ENCODE measurements around the gene ZGPAT. TPM values are rescaled to one million over a fixed set of nuclear protein-coding genes. Genes with fewer than 3 reads are reported as not detected.

ZGPAT gene
- polyA plus RNA-seq, 12 donors, result 10.3 to 44.2 (median 12.0) TPM; not detected in 1

- no peak for DNase-seq
Measured at GRCh38 chr20:63778857-63779256, 71.0 kb downstream of the ZGPAT start.

GRCh38 chr20:63781181-63781580, 73.3 kb downstream of the ZGPAT start:
- DNase-seq, result no peak

- no peak for DNase-seq
Measured at GRCh38 chr20:63782051-63782471, 74.2 kb downstream of the ZGPAT start.

DNA sequence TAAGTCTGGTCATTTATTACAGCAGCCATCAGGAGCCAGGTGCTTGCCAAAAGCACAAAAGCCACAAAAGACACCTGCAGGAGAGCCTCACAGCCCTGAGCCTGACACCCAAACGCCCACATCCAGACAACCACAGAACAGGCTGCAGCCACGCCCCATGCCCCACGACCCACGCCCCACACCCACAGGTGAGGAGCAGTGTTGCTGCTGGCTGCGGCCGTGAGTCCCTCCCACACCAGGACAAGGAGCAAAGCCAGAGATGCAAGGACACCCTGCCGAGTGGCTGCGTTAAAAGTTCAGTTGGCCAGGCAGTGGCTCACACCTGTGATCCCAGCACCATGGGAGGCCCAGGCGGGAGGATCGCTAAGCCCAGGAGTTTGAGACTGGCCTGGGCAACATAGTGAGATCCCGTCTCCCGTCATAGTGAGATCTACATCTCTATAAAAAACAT, 74.7 kb downstream of the ZGPAT start:
- DNase-seq, result no peak

- no peak for DNase-seq
Measured at GRCh38 chr20:63783970-63784369, 76.1 kb downstream of the ZGPAT start.

DNA sequence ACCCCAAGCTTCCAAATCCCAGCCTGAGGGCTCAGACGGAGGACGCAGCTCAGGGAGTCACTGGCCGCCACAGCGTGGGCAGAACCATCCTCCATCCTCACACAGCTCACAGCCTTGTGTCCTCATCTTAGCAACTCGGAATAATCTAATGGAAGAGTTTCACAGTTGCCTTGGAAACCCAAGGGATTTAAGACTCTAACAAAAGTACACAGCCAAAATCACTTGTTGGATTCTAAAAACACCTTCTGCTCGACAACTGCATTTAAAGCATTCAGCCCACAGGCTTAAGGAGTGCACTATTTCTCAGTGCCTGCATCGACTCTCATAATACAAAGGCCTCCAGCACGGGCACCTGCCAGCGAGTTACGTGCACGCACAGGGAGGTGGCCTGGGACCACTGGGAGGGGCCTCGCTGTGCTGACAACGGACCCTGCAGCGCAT, 77.9 kb downstream of the ZGPAT start:
- DNase-seq, result no peak

Other genes starting within 250 kb of the ZGPAT start
- gene KCNQ2, start 235.4 kb upstream of the ZGPAT start, polyA plus RNA-seq (ENCODE audit: insufficient read length in 12 of 12), result 1 to 10 TPM in 11 of 12 donors, not detected in 1; 1.6 to 5.4 (median 2.9) TPM
- 1,000 to 10,000 TPM in 1 of 12 donors, 100 to 1,000 TPM in 11; 241 to 1,389 (median 612) TPM for gene EEF1A2, start 209.0 kb upstream of the ZGPAT start, polyA plus RNA-seq (ENCODE audit: insufficient read length in 12 of 12)
- 1,000 to 10,000 TPM in 1 of 12 donors, 100 to 1,000 TPM in 11; 125 to 1,559 (median 193) TPM for gene PPDPF, start 187.3 kb upstream of the ZGPAT start, polyA plus RNA-seq (ENCODE audit: insufficient read length in 12 of 12)
- 1 to 10 TPM in 1 of 12 donors, under 1 TPM in 9, not detected in 2; 0.14 to 1.4 (median 0.35) TPM for gene PTK6, start 170.7 kb upstream of the ZGPAT start, polyA plus RNA-seq (ENCODE audit: insufficient read length in 12 of 12)
- gene SRMS, start 160.3 kb upstream of the ZGPAT start, polyA plus RNA-seq (ENCODE audit: insufficient read length in 12 of 12), result under 1 TPM in 1 of 12 donors, not detected in 11; 0.08 TPM
- gene FNDC11, start 153.9 kb upstream of the ZGPAT start, polyA plus RNA-seq (ENCODE audit: insufficient read length in 12 of 12), result under 1 TPM in 8 of 12 donors, not detected in 4; 0.07 to 0.81 (median 0.17) TPM
- gene HELZ2, start 133.8 kb upstream of the ZGPAT start, polyA plus RNA-seq (ENCODE audit: insufficient read length in 12 of 12), result 10 to 100 TPM in 3 of 12 donors, 1 to 10 TPM in 8, not detected in 1; 4.3 to 18.8 (median 6.4) TPM
- 10 to 100 TPM in 1 of 12 donors, 1 to 10 TPM in 10, not detected in 1; 5.8 to 11.0 (median 7.1) TPM for gene GMEB2, start 80.9 kb upstream of the ZGPAT start, polyA plus RNA-seq (ENCODE audit: insufficient read length in 12 of 12)
- 10 to 100 TPM in 9 of 12 donors, 1 to 10 TPM in 2, not detected in 1; 8.8 to 48.5 (median 11.5) TPM for gene STMN3, start 54.6 kb upstream of the ZGPAT start, polyA plus RNA-seq (ENCODE audit: insufficient read length in 12 of 12)
- gene RTEL1, start 49.7 kb upstream of the ZGPAT start, polyA plus RNA-seq (ENCODE audit: insufficient read length in 12 of 12), result 10 to 100 TPM in 7 of 12 donors, 1 to 10 TPM in 4, not detected in 1; 8.2 to 18.1 (median 10.8) TPM
- gene TNFRSF6B, start 11.4 kb upstream of the ZGPAT start, polyA plus RNA-seq (ENCODE audit: insufficient read length in 12 of 12), result 1 to 10 TPM in 6 of 12 donors, under 1 TPM in 4, not detected in 2; 0.34 to 5.1 (median 1.3) TPM
- 10 to 100 TPM in 11 of 12 donors, not detected in 1; 21.0 to 29.5 (median 23.0) TPM for gene ARFRP1, start 63 bp upstream of the ZGPAT start, polyA plus RNA-seq (ENCODE audit: insufficient read length in 12 of 12)
- gene LIME1, start 28.6 kb downstream of the ZGPAT start, polyA plus RNA-seq (ENCODE audit: insufficient read length in 12 of 12), result 10 to 100 TPM in 1 of 12 donors, 1 to 10 TPM in 10, not detected in 1; 1.9 to 11.8 (median 3.6) TPM
- gene SLC2A4RG, start 31.7 kb downstream of the ZGPAT start, polyA plus RNA-seq (ENCODE audit: insufficient read length in 12 of 12), result 100 to 1,000 TPM in 8 of 12 donors, 10 to 100 TPM in 3, not detected in 1; 81.5 to 182 (median 102) TPM
- 10 to 100 TPM in 10 of 12 donors, 1 to 10 TPM in 1, not detected in 1; 9.7 to 23.8 (median 15.9) TPM for gene ZBTB46, start 123.2 kb downstream of the ZGPAT start, polyA plus RNA-seq (ENCODE audit: insufficient read length in 12 of 12)
- not detected for gene ABHD16B, start 153.5 kb downstream of the ZGPAT start, polyA plus RNA-seq (ENCODE audit: insufficient read length in 12 of 12)
- 10 to 100 TPM in 11 of 12 donors, not detected in 1; 69.3 to 87.5 (median 77.7) TPM for gene TPD52L2, start 157.2 kb downstream of the ZGPAT start, polyA plus RNA-seq (ENCODE audit: insufficient read length in 12 of 12)
- 10 to 100 TPM in 11 of 12 donors, not detected in 1; 22.3 to 35.9 (median 29.6) TPM for gene DNAJC5, start 187.1 kb downstream of the ZGPAT start, polyA plus RNA-seq (ENCODE audit: insufficient read length in 12 of 12)
- gene UCKL1, start 248.4 kb downstream of the ZGPAT start, polyA plus RNA-seq (ENCODE audit: insufficient read length in 12 of 12), result 10 to 100 TPM in 11 of 12 donors, not detected in 1; 30.4 to 59.8 (median 44.2) TPM